NCI-H1417 treated with DMSO at 0.1 percent for 48 hours (cell line): ENCODE results near the gene ZNF787.

Source experiments
- DNase-seq: peaks from one replicate; lab custom pipeline; 2025; lab: John Stamatoyannopoulos, UW

Gene ZNF787

DNA sequence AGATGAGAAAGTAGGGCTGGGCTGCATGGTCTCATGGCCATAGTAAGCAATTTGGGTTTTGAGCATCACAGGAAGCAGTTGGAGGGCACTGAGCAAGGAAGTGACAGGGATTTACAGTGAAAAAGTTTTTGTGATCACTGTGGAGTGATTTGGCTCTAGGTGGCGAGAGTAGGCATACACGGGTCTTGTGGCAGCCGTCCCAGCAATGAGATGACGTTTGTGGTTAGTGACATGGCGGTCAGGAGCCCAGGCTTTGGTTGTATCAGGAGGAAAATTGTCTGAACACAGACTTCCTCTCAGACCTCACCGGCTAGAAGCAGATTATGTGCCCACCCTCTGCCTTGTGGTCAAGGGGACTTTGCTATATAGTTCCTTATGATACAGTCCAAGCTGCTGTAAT lies 23.3 kb upstream of the ZNF787 start:
- no peak for DNase-seq

GRCh38 chr19:56142897-56143434 lies 21.9 kb upstream of the ZNF787 start:
- DNase-seq = no peak

- DNase-seq = no peak
Measured at GRCh38 chr19:56142087-56142787, 21.1 kb upstream of the ZNF787 start.

GRCh38 chr19:56141417-56141993 lies 20.4 kb upstream of the ZNF787 start:
- DNase-seq = no peak

GRCh38 chr19:56140583-56141416 lies 19.7 kb upstream of the ZNF787 start, which contains the start of gene ZNF444:
Gene ZNF444 (plus strand): TSS chr19:56141287. CDS start chr19:56146912, 5,625 bp downstream.
- DNase-seq = peak; percentile 98

DNA sequence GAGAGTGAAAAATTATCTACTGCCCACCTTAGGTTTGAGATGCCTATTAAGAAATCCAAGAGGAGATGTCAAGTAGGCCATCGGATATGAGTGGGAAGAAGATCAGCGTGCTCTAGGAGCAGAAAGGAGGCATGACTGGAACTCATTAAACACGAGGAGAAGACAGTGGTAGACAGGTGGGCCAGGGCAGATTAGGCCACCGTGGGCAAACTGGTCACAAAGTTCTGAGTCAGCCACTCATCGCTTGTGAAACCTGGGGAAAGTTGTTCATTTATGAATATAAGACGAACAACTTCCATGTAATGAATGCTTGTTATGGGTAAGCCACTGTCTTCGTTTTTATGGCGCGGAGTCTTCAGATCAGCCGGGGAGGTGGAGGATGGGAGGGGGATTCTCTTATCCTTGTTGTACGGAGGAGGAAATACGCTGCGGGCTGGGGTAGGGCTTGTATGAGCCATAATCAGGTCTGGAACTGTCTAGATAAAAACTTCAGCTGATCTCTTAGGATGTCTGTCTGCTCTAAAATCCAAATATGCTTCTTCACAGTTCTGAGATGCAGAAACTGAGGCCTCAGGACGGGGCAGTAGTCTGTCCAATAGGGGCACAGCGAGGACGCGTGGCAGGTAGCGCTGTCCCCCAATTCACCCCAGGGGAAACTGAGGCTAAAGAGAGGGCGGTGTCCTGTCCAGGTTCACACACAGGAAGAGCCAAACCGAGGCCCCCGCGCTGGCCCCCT lies 18.9 kb upstream of the ZNF787 start:
- DNase-seq = no peak

DNA sequence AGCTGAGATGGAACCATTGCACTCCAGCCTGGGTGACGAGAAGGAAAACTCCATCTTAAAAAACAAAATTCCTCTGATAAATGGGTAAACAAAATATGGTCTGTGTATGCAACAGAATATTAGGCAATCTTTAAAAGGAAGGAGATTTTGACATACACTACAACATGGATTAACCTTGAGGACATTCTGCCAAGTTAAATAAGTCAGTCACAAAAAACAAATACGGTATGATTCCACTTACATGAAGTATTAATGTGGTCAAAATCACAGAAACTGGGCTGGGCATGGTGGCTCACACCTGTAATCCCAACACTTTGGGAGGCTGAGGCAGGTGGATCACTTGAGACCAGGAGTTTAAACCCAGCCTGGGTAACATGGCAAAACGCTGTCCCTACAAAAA lies 17.0 kb upstream of the ZNF787 start:
- DNase-seq = no peak

DNA sequence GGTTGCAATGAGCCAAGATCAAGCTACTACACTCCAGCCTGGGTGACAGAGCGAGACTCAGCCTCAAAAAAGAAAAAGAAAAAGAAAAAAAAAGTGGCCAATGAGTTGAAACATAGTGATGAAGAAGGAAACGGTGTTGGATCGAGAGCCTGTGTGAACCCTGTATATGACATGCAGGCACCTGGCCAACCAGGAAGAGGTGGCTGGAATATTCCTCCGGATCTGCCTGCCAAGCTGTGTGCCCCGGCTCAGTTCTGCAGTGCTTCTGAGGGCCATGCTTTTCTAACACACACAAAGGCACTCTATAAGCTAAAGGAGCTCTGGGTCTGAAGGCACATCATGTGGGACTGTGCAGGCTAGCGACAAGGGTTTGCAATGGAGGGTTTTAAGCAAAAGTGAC lies 16.3 kb upstream of the ZNF787 start:
- DNase-seq = no peak

- no peak for DNase-seq
Measured at GRCh38 chr19:56136362-56136761, 15.3 kb upstream of the ZNF787 start.

DNA sequence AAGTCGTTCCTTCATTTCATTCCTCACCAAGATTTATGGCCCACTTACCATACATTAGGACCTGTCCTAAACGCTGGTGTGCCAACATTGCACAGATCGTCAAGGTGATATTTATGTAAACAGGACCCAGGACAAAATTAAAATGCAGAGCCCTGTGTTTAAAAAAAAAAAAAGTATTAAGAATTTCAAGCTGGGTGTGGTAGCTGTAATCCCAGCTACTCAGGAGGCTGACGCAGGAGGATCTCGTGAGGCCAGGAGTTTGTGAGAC lies 13.5 kb upstream of the ZNF787 start:
- DNase-seq = no peak

DNA sequence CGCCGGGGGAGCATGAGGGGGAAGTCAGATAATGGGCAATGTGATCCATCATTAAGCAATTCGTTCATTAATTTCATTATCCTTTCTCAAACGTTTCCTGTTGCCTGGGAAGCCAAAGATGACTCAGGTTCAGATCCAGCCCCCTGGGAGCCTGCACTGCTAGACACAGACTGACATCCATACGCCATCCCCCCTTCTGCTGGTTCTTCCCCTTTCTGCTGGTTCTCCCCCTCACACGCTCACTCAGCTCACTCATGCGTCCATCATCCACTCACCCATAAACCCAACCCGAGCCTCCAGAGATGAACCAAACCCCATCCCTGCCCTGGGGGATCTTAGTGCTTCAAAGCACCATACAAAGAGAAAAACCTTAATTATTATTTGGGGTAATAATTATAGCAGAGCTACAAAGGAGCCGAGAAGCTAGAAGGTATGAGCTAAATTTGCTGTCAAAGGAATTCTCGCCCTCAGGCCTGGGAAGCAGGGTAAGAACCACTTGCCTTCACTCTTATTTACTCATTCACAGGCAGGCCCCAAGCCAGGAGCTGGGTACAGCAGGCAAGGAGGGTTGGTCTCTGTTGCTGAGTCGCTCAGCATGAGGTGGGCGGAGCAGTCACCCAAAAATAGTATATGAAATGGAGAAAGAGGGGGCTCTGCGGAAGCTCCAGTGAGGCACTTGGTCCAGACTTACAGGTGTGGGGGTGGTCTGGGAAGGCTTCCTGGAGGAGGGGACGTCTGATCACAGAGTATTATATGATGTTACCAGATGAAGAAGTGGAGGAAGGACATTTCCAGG lies 13.0 kb upstream of the ZNF787 start:
- DNase-seq = no peak

DNA sequence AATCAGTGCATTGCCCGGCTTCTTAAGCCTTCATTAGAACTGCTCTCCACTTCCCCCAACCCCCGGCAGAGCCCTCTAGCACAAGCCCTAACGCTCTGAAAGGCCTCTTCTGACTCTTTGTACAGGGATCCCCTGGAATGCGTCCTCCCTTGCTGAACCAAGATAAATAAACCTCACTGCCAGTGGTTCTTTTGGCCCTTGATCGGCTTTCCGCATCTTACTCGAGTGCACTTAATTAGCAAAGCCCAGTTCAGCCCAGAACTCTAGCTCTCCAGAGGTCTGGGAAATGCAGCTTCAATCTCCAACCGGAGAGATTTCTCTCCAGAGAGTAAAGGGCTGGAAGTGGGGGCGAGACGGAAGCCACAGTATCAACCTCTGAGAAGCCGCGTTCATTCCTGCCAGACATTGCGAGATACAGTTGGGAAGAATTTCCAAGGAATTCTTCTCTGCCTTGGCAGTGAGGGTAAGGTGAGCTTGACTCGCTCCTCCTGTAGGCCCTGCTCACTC lies 11.3 kb upstream of the ZNF787 start:
- DNase-seq = no peak

DNA sequence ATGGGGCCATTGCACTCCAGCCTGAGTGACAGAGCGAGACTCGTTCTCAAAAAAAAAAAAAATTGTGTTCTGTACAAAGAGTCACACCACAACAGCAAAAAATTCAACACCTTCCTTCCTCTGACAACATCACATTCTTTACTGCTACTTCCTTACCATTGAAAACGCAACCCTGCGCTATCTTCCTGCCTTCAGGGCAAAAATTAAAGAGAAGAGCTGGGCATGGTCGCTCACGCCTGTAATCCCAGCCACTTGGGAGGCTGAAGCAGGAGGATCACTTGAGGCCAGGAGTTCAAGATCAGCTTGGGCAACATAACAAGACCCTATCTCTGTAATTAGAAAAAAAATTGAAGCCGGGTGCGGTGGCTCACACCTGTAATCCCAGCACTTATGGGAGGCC lies 10.6 kb upstream of the ZNF787 start:
- no peak for DNase-seq

DNA sequence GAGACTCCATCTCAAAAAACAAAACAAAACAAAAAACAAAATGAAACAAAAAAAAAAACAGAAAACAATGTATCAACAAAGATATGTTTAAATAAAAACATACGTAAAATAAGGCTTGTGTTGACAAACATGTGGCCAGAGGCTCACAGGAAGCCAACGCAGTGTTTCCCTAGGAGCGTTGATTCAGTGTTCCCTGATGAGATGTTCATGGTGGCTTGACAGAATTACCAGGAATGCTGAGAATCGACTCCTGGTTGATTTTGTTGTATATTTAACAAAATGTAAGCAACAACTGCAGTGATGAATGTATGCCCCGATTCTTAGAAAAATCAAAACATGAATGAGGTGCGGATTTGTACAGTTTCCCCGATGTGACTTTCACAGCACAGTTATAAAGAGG lies 8.9 kb upstream of the ZNF787 start:
- DNase-seq = no peak

DNA sequence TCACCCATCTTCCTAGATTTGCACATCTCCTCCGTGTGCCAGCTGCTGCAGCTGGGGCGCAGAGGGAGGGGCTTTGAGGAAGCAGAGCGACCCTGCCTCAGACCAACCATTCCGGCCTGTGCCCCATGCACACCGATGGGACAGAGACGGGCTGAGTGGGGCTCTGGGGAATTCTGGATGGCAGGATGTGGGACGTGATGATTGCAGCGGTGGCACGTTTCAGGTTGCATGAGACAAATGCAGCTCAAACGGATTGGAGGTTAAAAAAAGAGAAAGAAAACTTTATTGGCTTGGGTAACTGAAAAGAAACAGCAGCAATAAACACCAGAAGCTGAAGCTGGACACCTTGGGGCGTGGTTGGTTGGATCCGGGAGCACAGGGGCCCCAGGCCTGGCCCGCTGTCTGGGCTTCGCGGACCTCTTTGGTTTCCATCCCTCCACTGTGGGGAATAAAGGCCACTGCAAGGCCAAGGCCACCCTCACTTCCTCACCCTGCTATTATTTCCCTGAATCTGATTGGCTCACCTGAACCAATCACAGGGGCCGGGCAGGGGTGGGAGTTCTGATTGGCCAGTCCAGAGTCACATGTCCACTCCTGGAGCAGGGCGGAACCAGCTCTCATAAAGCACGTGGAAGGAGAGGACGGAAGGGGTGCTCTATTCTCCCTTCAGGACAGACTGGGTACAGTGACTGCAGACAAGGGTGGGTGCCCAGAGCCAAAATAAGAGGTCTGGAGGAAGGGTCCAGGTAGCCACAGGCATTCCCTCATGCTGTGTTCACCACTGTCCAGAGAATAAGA lies 6.1 kb upstream of the ZNF787 start:
- no peak for DNase-seq

DNA sequence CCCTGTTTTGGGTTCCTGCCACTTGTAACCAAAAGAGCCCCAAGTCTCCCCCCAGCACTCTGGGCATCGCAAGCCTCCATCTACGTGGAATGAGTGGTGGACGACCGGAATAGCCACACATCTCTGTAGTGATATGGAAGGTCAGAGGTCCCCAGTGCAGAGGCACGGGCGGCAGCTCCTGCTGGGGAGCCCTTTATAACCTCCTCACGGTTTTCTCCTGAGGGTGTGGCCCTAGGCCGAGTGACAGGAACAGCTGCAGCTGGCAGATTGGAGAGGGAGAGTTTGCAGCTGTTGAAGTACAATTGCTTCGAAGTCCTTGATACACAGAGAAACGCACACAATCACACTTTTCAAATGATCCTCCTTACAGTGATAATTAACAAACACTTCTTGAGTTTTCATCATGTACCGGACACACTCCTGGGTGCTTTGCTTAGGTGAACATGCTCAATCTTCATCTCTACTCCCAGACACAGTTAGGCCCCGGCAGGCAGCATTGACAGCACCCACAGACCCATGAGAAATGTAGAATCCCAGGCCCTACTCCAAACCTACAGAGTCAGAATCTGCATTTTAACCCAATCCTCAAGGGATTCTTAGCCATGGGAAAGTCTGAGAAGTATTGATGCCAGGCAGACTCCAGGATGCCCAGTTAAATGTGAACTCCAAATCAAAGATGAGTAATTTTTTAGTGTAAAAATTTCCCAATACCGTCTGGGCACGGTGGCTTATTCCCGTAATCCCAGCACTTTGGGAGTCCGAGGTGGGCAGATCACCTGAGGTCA lies 4.9 kb upstream of the ZNF787 start:
- no peak for DNase-seq

DNA sequence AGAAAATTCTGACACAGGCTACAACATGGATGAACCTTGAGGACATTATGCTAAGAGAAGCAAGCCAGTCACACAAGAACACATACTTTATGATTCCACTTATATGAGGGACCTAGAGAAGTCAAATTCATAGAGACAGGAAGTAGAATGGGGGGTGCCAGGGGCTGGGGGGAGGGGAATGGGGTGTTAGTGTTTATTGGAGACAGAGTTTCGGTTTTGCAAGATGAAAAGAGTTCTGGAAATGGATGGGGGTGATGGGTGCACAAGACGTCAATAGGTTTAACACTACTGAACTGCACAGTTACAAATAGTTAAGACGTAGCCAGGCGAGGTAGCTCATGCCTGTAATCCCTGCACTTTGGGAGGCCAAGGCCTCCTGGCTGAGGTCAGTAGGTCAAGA lies 3.5 kb upstream of the ZNF787 start:
- DNase-seq = no peak

DNA sequence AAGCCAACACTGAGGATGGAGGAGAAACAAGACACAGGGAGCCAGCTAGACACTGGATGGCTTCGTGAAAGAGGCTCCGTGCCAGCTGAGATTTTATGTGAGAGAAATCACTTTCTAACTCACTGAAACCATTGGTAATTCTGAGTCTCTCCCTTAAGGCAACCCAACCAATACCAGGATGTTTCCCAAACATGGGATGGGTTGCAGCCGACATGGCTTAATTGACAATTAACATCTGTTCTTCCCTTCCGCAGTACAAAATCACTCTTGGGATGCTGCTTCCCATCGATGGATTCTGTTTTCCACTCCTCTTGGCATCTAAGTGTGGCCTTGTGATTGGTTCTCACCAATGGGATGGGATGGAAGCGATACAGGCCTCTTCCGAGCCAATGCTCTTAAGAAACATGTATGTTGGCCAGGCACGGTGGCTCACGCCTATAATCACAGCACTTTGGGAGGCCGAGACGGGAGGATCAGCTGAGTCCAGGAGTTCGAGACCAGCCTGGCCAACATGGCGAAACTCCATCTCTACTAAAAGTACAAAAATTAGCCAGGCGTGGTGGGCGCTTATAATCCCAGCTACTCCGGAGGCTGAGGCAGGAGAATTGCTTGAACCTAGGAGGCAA lies 2.3 kb upstream of the ZNF787 start:
- DNase-seq = no peak
